OCI-LY7 (cell line): ENCODE results near the gene SUPT5H. TPM values are rescaled to one million over a fixed set of nuclear protein-coding genes. Genes with fewer than 3 reads are reported as not detected.
"Not testable (repeated sequence)": the region's sequence is repeated elsewhere in the genome, so short reads cannot be mapped to it uniquely, and the experiment has no call there.

ENCODE experiments used
- BruUV-seq: library from RNA; stranded (reverse); fragments of 400-500 nt; replicated peaks from 2 replicates; lab custom pipeline; 2021; lab: Mats Ljungman, UMichigan
- CTCF ChIA-PET: fragments of 300-600 bp; sonication (Branson Sonifier 250); formaldehyde crosslinking; loops from one replicate; lab custom pipeline; 2022; ENCODE audit warnings: antibody characterized with exemption; ENCODE audit not compliant: unreplicated experiment; lab: Charles Lee
- POLR2A ChIA-PET: fragments of 300-600 bp; sonication (Branson Sonifier 250); formaldehyde crosslinking; loops from one replicate; lab custom pipeline; 2022; ENCODE audit warnings: antibody characterized with exemption; lab: Charles Lee
- DNase-seq: peaks from one replicate; pipeline ENCODE4 v3.0.0-alpha.2; 2015; ENCODE audit warnings: low spot score
- H2AFZ ChIP-seq: fragments of 200-600 bp; sonication (generic), shearing (Covaris generic); 2 replicates; pipeline ENCODE4 v1.6.1; 2014; ENCODE audit warnings: mild to moderate bottlenecking, antibody characterized with exemption, low read length, moderate library complexity
- H3K27ac ChIP-seq: fragments of 200-600 bp; sonication (generic); 2 replicates; pipeline ENCODE4 v1.5.1; 2014; ENCODE audit warnings: mixed run types, low read depth, mild to moderate bottlenecking, moderate library complexity, low read length, inconsistent platforms; ENCODE audit not compliant: poor library complexity, severe bottlenecking
- H3K36me3 ChIP-seq: fragments of 200-600 bp; sonication (generic); 2 replicates; pipeline ENCODE4 v1.6.1; 2014; ENCODE audit warnings: mild to moderate bottlenecking, antibody characterized with exemption, low read length, moderate library complexity, mixed read lengths; ENCODE audit not compliant: insufficient read depth
- H3K4me1 ChIP-seq: fragments of 200-600 bp; sonication (generic); 2 replicates; pipeline ENCODE4 v1.5.1; 2014; ENCODE audit warnings: mild to moderate bottlenecking, low read length; ENCODE audit not compliant: insufficient read depth, poor library complexity, severe bottlenecking
- H3K4me2 ChIP-seq: fragments of 200-600 bp; sonication (generic); 2 replicates; pipeline ENCODE4 v1.6.1; 2014; ENCODE audit warnings: mild to moderate bottlenecking, low read length
- H3K4me3 ChIP-seq: fragments of 200-600 bp; sonication (generic); 2 replicates; pipeline ENCODE4 v1.5.1; 2014; ENCODE audit warnings: mild to moderate bottlenecking, low read depth, low read length; ENCODE audit not compliant: poor library complexity, severe bottlenecking
- H3K79me2 ChIP-seq: fragments of 200-600 bp; sonication (generic); 2 replicates; pipeline ENCODE4 v1.6.1; 2016; ENCODE audit warnings: low read depth, mild to moderate bottlenecking, low read length, moderate library complexity, mixed read lengths; ENCODE audit not compliant: insufficient read depth
- H3K9me2 ChIP-seq: fragments of 200-600 bp; sonication (generic); 2 replicates; pipeline ENCODE4 v1.6.1; 2016; ENCODE audit warnings: mild to moderate bottlenecking, low read length, mixed read lengths; ENCODE audit not compliant: insufficient read depth
- H3K9me3 ChIP-seq: fragments of 200-600 bp; sonication (generic); 2 replicates; pipeline ENCODE4 v1.6.1; 2014; ENCODE audit warnings: mild to moderate bottlenecking, mixed run types, low read length, mixed read lengths
- H4K20me1 ChIP-seq: fragments of 200-600 bp; sonication (generic); 2 replicates; pipeline ENCODE4 v1.6.1; 2014; ENCODE audit warnings: mild to moderate bottlenecking, antibody characterized with exemption, low read length, moderate library complexity, mixed read lengths; ENCODE audit not compliant: insufficient read depth
- EZH2phosphoT487 ChIP-seq: fragments of 200-600 bp; sonication (generic); IDR thresholded peaks from 2 replicates; pipeline ENCODE4 v1.6.1; 2018; ENCODE audit warnings: low read depth, borderline replicate concordance, mild to moderate bottlenecking, mixed run types, antibody characterized with exemption, low read length, moderate library complexity, mixed read lengths
- intact Hi-C: fragments of 100-400 bp; cut with micrococcal nuclease; formaldehyde crosslinking; loops from one replicate; pipeline ENCODE4 v1.10.0; 2022; ENCODE audit not compliant: unreplicated experiment
- total RNA-seq, 2 experiments: library from RNA; depleted of rRNA in 1 of 2; stranded (reverse); fragments of >200 nt in 1 of 2; shearing (Covaris generic) in 1 of 2; gene quantifications; 2 replicates each; pipeline ENCODE4 v1.2.3, GENCODE V29; 2014 to 2022
- TF ChIP-seq, protein P1 (sequence below): fragments of 200-600 bp; sonication (generic); conservative IDR thresholded peaks from 2 replicates; pipeline ENCODE4 v1.5.1; 2014; ENCODE audit warnings: mild to moderate bottlenecking, antibody characterized with exemption, low read length, moderate library complexity, mixed read lengths

Gene SUPT5H
- total RNA-seq, 2 experiments from 2014 or later = 70.1 to 175 TPM

- no peaks in the 10 kb centered on the region for H3K9me3 ChIP-seq
- H3K79me2 ChIP-seq = peaks cover under 1% of the 10 kb centered on the region; the same call in 1 of the 2 replicates
- H3K27ac ChIP-seq = no peak overlapping the region
- no peak overlapping the region for H2AFZ ChIP-seq
- no peak for TF ChIP-seq EZH2phosphoT487
- TF ChIP-seq, protein P1, sequence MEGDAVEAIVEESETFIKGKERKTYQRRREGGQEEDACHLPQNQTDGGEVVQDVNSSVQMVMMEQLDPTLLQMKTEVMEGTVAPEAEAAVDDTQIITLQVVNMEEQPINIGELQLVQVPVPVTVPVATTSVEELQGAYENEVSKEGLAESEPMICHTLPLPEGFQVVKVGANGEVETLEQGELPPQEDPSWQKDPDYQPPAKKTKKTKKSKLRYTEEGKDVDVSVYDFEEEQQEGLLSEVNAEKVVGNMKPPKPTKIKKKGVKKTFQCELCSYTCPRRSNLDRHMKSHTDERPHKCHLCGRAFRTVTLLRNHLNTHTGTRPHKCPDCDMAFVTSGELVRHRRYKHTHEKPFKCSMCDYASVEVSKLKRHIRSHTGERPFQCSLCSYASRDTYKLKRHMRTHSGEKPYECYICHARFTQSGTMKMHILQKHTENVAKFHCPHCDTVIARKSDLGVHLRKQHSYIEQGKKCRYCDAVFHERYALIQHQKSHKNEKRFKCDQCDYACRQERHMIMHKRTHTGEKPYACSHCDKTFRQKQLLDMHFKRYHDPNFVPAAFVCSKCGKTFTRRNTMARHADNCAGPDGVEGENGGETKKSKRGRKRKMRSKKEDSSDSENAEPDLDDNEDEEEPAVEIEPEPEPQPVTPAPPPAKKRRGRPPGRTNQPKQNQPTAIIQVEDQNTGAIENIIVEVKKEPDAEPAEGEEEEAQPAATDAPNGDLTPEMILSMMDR = no peak
- no peaks in the 10 kb centered on the region for H3K9me2 ChIP-seq
- no TSS peak for BruUV-seq
- H3K4me2 ChIP-seq = no peak overlapping the region
- H4K20me1 ChIP-seq = no peaks in the 10 kb centered on the region
- peaks cover 65% of the 10 kb centered on the region for H3K36me3 ChIP-seq
- intact Hi-C loops = no loop called here
- ChIA-PET CTCF (no interaction called here), POLR2A (interaction anchor here (0.6 kb wide), 2 partner anchors 34 to 36 kb away, joined by 3 read pairs; no protein-coding TSS in a partner anchor)
- H3K4me1 ChIP-seq = peaks cover 9% of the 10 kb centered on the region
- DNase-seq = no peak
- H3K4me3 ChIP-seq = no peak overlapping the region
Measured at GRCh38 chr19:39475748-39476147, 30.4 kb downstream of the SUPT5H start.

- intact Hi-C loops, BruUV-seq, POLR2A ChIA-PET, CTCF ChIA-PET, H3K4me3 ChIP-seq, H3K9me2 ChIP-seq, DNase-seq, H4K20me1 ChIP-seq, H3K9me3 ChIP-seq: not testable (repeated sequence)
- H3K27ac ChIP-seq = peak overlapping the region; percentile 57
- H3K4me2 ChIP-seq = peak overlapping the region; percentile 69; the same call in 1 of the 2 replicates
- H3K36me3 ChIP-seq = peaks cover 47% of the 10 kb centered on the region
- 0 out of 2 replicates have a peak overlapping the region, but pooled peaks have one; percentile 70 for H2AFZ ChIP-seq
- peaks cover 21% of the 10 kb centered on the region for H3K79me2 ChIP-seq
- peaks cover 17% of the 10 kb centered on the region for H3K4me1 ChIP-seq
Measured at GRCh38 chr19:39479319-39479801, 34.0 kb downstream of the SUPT5H start.

- peaks cover 21% of the 10 kb centered on the region for H3K79me2 ChIP-seq
- ChIA-PET CTCF (interaction anchor here (1.0 kb wide), 1 partner anchor 19 kb away, joined by 3 read pairs; the partner anchor contains the start of gene DLL3), POLR2A (interaction anchor here (1.2 kb wide), 2 partner anchors 32 to 41 kb away, joined by 4 to 9 read pairs; no protein-coding TSS in a partner anchor)
- peaks cover 17% of the 10 kb centered on the region for H3K4me1 ChIP-seq
- no TSS peak for BruUV-seq
- peak overlapping the region; percentile 70; the same call in 1 of the 2 replicates for H2AFZ ChIP-seq
- H3K4me2 ChIP-seq = peak overlapping the region; percentile 69
- H3K36me3 ChIP-seq = peaks cover 47% of the 10 kb centered on the region
- H3K9me3 ChIP-seq = no peaks in the 10 kb centered on the region
- peak overlapping the region; percentile 57 for H3K27ac ChIP-seq
- H4K20me1 ChIP-seq = no peaks in the 10 kb centered on the region
- intact Hi-C loops = loop anchor here (1.0 kb wide), 1 partner anchor 35 kb away; the partner anchor contains the start of gene SUPT5H
- TF ChIP-seq, protein P1 = no peak
- peak overlapping the region; percentile 91 for H3K4me3 ChIP-seq
- H3K9me2 ChIP-seq = no peaks in the 10 kb centered on the region
- peak; percentile 22 for DNase-seq
Measured at GRCh38 chr19:39479916-39480315, 34.5 kb downstream of the SUPT5H start.
